ENCODE results near the gene CELA1. TPM values are rescaled to one million over a fixed set of nuclear protein-coding genes. Genes with fewer than 3 reads are reported as not detected.

CELA1 gene
- total RNA-seq, 2 donors from 2014 or later, result 0.26 TPM; not detected in 1

GRCh38 chr12:51369581-51369980 lies 23.1 kb upstream of the CELA1 start:
- ATAC-seq (replicated peaks in 1 of 2) (no peak), DNase-seq (no peak)
- Mint-ChIP-seq H3K27me3 (ENCODE audit: low read depth) (no peaks in the 10 kb centered on the region), H3K4me1 (ENCODE audit: low read depth) (peaks cover 61% of the 10 kb centered on the region), H3K36me3 (ENCODE audit: insufficient read depth in 2 of 2) (peaks cover 2 to 4% of the 10 kb centered on the region in 2 donors), H3K9me3 (no peaks in the 10 kb centered on the region), H3K27ac (peak overlapping the region; percentile 4), H3K4me3 (peak overlapping the region; percentile 73 to 78)

- Mint-ChIP-seq H3K4me1 (ENCODE audit: low read depth) (peaks cover 61% of the 10 kb centered on the region), H3K27me3 (ENCODE audit: low read depth) (no peaks in the 10 kb centered on the region), H3K36me3 (ENCODE audit: insufficient read depth in 2 of 2) (peaks cover 3 to 4% of the 10 kb centered on the region in 2 donors), H3K4me3 (peak overlapping the region; percentile 73 to 78), H3K9me3 (no peaks in the 10 kb centered on the region), H3K27ac (peak overlapping the region; percentile 4)
- ATAC-seq (replicated peaks in 1 of 2) (peak; percentile 96 to 97), DNase-seq (peak; percentile 88 to 91)
These were observed 22.4 kb upstream of the CELA1 start for GRCh38 chr12:51368640-51369517.

- Mint-ChIP-seq H3K36me3 (ENCODE audit: insufficient read depth in 2 of 2) (peaks cover 0 to 4% of the 10 kb centered on the region in 2 donors), H3K9me3 (no peaks in the 10 kb centered on the region), H3K27me3 (ENCODE audit: low read depth) (no peaks in the 10 kb centered on the region), H3K4me1 (ENCODE audit: low read depth) (peaks cover 35% of the 10 kb centered on the region), H3K27ac (no peak overlapping the region), H3K4me3 (no peak overlapping the region)
- ATAC-seq (replicated peaks in 1 of 2) (no peak), DNase-seq (no peak)
These were observed 18.8 kb upstream of the CELA1 start for GRCh38 chr12:51365276-51365675.

- peaks cover 22% of the 10 kb centered on the region for H3K4me1 Mint-ChIP-seq (ENCODE audit: low read depth)
- ATAC-seq (replicated peaks in 1 of 2) (no peak), DNase-seq (no peak)
- no peak overlapping the region for H3K27ac Mint-ChIP-seq
- no peak overlapping the region for H3K4me3 Mint-ChIP-seq
- H3K9me3 Mint-ChIP-seq, result no peaks in the 10 kb centered on the region
- H3K27me3 Mint-ChIP-seq (ENCODE audit: low read depth), result no peaks in the 10 kb centered on the region
- H3K36me3 Mint-ChIP-seq (ENCODE audit: insufficient read depth in 2 of 2), result peaks cover 0 to 4% of the 10 kb centered on the region in 2 donors
These were observed 17.5 kb upstream of the CELA1 start for GRCh38 chr12:51364001-51364400.

GRCh38 chr12:51362747-51363342 lies 16.4 kb upstream of the CELA1 start:
- ATAC-seq (replicated peaks in 1 of 2) (no peak), DNase-seq (no peak)
- Mint-ChIP-seq H3K4me3 (no peak overlapping the region), H3K27me3 (ENCODE audit: low read depth) (no peaks in the 10 kb centered on the region), H3K4me1 (ENCODE audit: low read depth) (peaks cover 11% of the 10 kb centered on the region), H3K27ac (no peak overlapping the region), H3K9me3 (no peaks in the 10 kb centered on the region), H3K36me3 (ENCODE audit: insufficient read depth in 2 of 2) (peaks cover 1 to 4% of the 10 kb centered on the region in 2 donors)

GRCh38 chr12:51362307-51362706 lies 15.8 kb upstream of the CELA1 start:
- no peak for ATAC-seq (replicated peaks in 1 of 2)

GRCh38 chr12:51361161-51362016 lies 14.9 kb upstream of the CELA1 start:
- Mint-ChIP-seq H3K4me3 (no peak overlapping the region), H3K9me3 (peaks cover 0 to 1% of the 10 kb centered on the region in 2 donors), H3K4me1 (ENCODE audit: low read depth) (peaks cover 4% of the 10 kb centered on the region), H3K27me3 (ENCODE audit: low read depth) (no peaks in the 10 kb centered on the region), H3K27ac (no peak overlapping the region), H3K36me3 (ENCODE audit: insufficient read depth in 2 of 2) (peaks cover 3 to 4% of the 10 kb centered on the region in 2 donors)
- DNase-seq, result no peak
- no peak for ATAC-seq (replicated peaks in 1 of 2)

More at GRCh38 chr12:51362307-51362706, 15.8 kb upstream of the CELA1 start:
- Mint-ChIP-seq H3K9me3 (no peaks in the 10 kb centered on the region), H3K4me3 (no peak overlapping the region), H3K27ac (no peak overlapping the region), H3K36me3 (ENCODE audit: insufficient read depth in 2 of 2) (peaks cover 2 to 4% of the 10 kb centered on the region in 2 donors), H3K4me1 (ENCODE audit: low read depth) (peaks cover 6% of the 10 kb centered on the region), H3K27me3 (ENCODE audit: low read depth) (no peaks in the 10 kb centered on the region)
- DNase-seq, result no peak

GRCh38 chr12:51360315-51360714 lies 13.8 kb upstream of the CELA1 start:
- Mint-ChIP-seq H3K27me3 (ENCODE audit: low read depth) (no peaks in the 10 kb centered on the region), H3K27ac (no peak overlapping the region), H3K36me3 (ENCODE audit: insufficient read depth in 2 of 2) (peaks cover 3 to 4% of the 10 kb centered on the region in 2 donors), H3K4me1 (ENCODE audit: low read depth) (no peaks in the 10 kb centered on the region), H3K4me3 (no peak overlapping the region), H3K9me3 (peaks cover 0 to 1% of the 10 kb centered on the region in 2 donors)
- DNase-seq, result no peak
- ATAC-seq (replicated peaks in 1 of 2), result no peak

GRCh38 chr12:51359851-51360250 lies 13.4 kb upstream of the CELA1 start:
- no peak for DNase-seq
- H3K27me3 Mint-ChIP-seq (ENCODE audit: low read depth), result no peaks in the 10 kb centered on the region
- H3K27ac Mint-ChIP-seq, result no peak overlapping the region
- no peak overlapping the region for H3K4me3 Mint-ChIP-seq
- H3K4me1 Mint-ChIP-seq (ENCODE audit: low read depth), result no peaks in the 10 kb centered on the region
- no peak for ATAC-seq (replicated peaks in 1 of 2)
- peaks cover 3 to 4% of the 10 kb centered on the region in 2 donors for H3K36me3 Mint-ChIP-seq (ENCODE audit: insufficient read depth in 2 of 2)
- peaks cover 0 to 1% of the 10 kb centered on the region in 2 donors for H3K9me3 Mint-ChIP-seq

GRCh38 chr12:51358496-51358895 lies 12.0 kb upstream of the CELA1 start:
- H3K27ac Mint-ChIP-seq, result no peak overlapping the region
- H3K27me3 Mint-ChIP-seq (ENCODE audit: low read depth), result no peaks in the 10 kb centered on the region
- H3K36me3 Mint-ChIP-seq (ENCODE audit: insufficient read depth in 2 of 2), result peaks cover 3% of the 10 kb centered on the region in 2 donors
- peaks cover 0 to 1% of the 10 kb centered on the region in 2 donors for H3K9me3 Mint-ChIP-seq
- no peak for ATAC-seq (replicated peaks in 1 of 2)
- no peaks in the 10 kb centered on the region for H3K4me1 Mint-ChIP-seq (ENCODE audit: low read depth)
- no peak for DNase-seq
- H3K4me3 Mint-ChIP-seq, result peak overlapping the region in 1 of 2 donors; percentile 54

GRCh38 chr12:51357374-51358047 lies 11.0 kb upstream of the CELA1 start:
- H3K36me3 Mint-ChIP-seq (ENCODE audit: insufficient read depth in 2 of 2), result peaks cover 3% of the 10 kb centered on the region in 2 donors
- peak overlapping the region in 1 of 2 donors; percentile 24 for H3K4me3 Mint-ChIP-seq
- DNase-seq (peak; percentile 16 to 19), ATAC-seq (replicated peaks in 1 of 2) (peak; percentile 46 to 61)
- H3K27ac Mint-ChIP-seq, result no peak overlapping the region
- H3K27me3 Mint-ChIP-seq (ENCODE audit: low read depth), result no peaks in the 10 kb centered on the region
- H3K9me3 Mint-ChIP-seq, result peaks cover 0 to 1% of the 10 kb centered on the region in 2 donors
- H3K4me1 Mint-ChIP-seq (ENCODE audit: low read depth), result no peaks in the 10 kb centered on the region

GRCh38 chr12:51351913-51352532 lies 5.5 kb upstream of the CELA1 start:
- peaks cover 0 to under 1% of the 10 kb centered on the region in 2 donors for H3K36me3 Mint-ChIP-seq (ENCODE audit: insufficient read depth in 2 of 2)
- H3K9me3 Mint-ChIP-seq, result peaks cover 0 to under 1% of the 10 kb centered on the region in 2 donors
- H3K27me3 Mint-ChIP-seq (ENCODE audit: low read depth), result no peaks in the 10 kb centered on the region
- DNase-seq, result peak; percentile 37 to 43
- H3K27ac Mint-ChIP-seq, result no peak overlapping the region
- ATAC-seq (replicated peaks in 1 of 2), result peak; percentile 42 to 50
- no peak overlapping the region for H3K4me3 Mint-ChIP-seq
- peaks cover 11% of the 10 kb centered on the region for H3K4me1 Mint-ChIP-seq (ENCODE audit: low read depth)
